GM21381 (cell line): ENCODE measurements around the gene IPO13.

Source experiments
- ATAC-seq: cut with Tn5 transposase; IDR thresholded peaks from one replicate; pipeline ENCODE4 v1.9.1; 2021; ENCODE audit warnings: mild to moderate bottlenecking, moderate library complexity; ENCODE audit not compliant: unreplicated experiment

IPO13 gene

DNA sequence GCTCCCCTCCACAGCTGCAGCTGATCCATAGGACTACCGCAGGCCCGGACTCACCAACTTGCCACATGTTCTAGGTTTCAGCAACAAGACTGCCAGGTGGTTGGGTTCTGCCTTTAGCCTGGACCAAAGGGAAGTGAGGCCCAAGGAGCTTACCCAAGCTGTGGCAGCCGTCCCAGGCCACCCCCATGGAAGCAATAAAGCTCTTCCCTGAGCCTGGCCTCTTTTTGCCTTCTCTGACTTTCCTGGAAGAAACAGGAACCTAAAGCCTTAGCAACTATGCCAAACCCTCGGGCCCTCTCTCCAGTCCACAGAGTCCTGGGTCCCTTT, 15.8 kb upstream of the IPO13 start:
- ATAC-seq, result no peak

DNA sequence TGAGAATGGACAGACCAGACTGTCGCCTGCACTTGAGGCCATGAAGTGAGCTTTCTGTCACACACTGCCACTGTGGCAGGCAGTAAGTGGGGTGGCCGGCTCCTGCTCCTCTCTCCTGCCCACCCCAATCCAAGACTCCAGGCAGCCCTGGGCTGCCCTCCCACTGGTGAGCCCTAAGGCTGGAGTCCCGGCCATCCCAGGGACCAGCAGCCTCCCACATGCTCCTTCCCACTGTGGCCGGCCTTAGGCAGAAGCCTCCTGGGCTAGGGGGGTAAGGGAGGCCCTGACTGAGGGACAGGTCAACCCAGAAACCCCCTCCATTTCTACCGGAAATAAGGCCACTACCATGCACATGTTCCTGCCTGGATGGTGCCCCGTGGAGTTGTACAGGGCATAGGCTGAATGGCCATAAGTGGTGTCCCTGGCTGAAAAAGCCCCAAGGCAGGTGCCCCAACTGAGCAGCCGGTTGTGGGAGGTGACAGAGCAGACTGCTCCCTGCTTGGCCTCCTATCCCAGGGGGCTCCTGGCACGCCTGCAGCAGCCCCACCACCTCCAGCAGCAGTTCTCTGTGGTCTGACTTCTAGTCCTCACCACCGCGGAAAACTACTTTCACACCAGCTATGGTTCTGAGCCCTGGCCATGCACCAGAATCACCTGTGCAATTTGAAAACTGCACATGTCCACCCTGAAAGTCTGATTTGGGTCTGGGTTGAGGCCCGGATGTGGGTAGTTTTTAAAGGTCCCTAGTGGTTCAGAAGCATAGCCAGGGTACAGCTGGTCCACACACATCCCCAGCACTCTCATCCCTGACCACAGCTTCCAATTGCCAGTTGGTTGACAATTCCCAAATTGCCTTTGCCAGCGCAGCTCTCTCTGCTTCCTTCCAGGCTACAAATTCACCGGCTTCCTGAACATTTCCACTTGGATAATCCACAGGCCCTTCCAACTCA, 14.8 kb upstream of the IPO13 start:
- ATAC-seq, result no peak

DNA sequence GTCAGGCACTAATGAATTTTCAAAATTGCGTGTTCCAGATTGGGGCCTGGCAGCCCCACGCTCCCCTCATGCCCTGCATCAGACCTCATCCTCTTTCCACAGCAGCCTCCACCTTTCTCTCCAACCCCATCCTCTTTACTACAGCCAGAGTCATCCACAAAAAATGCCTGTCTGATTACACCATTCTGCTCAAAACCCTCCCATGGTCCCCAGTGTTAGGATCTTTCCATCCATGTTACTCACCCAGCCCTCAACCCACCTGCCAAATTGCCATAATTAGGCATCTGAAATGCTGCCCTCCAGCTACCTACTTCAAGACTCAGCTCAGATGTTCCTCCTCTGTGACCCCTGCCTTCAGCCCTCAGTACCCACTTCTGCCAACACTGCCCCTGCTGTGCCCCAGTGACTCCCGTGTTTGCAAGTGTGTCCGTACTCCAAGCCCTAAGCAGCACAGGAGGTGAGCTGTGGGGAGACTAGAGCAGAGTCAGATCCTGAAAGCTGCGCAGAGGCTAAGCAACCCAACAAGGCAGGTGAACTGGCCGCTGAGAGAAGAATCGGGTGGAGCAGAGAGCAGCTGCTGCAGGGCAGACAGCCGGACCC, 13.9 kb upstream of the IPO13 start:
- ATAC-seq, result no peak

DNA sequence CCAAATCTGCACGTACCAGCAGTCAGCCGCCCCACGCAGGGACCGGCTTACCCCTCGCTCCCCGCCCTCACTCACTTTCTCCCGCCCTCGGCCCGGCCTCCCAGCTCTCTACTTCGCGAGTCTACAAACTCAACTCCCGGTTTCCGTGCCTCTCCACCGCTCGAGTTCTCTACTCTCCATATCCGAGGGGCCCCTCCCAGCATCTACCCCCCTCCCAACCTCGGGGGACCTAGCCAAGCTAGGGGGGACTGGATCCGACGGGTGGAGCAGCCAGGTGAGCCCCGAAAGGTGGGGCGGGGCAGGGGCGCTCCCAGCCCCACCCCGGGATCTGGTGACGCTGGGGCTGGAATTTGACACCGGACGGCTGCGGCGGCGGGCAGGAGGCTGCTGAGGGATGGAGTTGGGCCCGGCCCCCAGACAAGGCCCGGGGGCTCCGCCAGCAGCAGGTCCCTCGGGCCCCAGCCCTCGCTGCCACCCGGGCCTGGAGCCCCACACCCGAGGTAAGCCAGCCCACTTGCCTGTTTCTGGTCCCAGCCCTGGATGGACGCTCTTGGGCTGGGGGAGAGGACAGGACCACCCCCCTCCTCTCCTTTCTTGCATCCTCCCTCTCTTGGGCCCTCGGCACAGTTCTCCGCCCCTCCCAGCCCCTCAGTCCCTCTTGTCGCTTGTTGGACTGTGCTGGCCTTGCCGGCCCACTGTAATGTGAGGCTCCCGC, 13.2 kb upstream of the IPO13 start, which contains the start of gene ARTN:
Gene ARTN, plus strand, starts transcription at position 416 of the 715 bp plus-strand sequence. CDS start 1,856 bp downstream, outside the sequence.
- no peak for ATAC-seq

DNA sequence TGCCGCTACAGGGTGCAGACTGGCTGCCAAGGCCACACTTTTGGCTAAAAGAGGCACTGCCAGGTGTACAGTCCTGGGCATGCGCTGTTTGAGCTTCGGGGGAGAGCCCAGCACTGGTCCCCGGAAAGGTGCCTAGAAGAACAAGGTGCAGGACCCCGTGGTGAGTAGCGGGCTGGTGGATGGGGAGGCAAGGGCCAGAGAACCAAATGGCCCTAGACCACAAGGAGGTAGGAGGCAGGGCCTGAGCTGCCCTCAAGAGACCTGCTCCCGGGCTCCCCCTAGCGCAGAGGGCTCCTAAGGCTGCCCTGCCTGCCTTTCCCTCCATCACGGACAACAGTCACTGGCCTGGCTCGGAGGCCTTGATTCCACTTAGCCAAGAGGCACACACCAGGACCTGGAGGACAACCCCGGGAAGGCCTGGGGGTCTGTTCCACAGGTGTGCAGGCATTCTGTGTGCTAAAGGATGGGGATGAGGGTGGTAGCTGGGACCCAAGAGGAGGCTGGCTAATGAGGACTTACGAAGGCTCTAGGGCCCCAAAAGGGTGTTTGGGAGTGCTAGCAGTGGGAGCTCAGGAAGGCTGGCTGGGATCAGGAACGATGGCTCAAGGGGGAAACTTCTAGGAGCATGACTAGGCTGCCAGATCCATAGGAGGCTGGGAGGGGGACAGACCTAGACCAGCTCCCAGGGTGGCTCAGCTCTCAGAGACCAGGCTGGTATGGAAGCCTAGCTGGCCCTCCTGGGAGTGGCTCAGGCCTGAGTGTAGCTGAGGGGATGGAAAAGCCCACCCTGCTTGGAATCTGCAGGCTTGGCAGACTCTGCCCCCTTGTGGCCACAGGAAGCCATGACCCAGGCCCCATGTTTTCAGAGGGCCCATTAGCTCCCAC, 12.4 kb upstream of the IPO13 start:
- no peak for ATAC-seq

DNA sequence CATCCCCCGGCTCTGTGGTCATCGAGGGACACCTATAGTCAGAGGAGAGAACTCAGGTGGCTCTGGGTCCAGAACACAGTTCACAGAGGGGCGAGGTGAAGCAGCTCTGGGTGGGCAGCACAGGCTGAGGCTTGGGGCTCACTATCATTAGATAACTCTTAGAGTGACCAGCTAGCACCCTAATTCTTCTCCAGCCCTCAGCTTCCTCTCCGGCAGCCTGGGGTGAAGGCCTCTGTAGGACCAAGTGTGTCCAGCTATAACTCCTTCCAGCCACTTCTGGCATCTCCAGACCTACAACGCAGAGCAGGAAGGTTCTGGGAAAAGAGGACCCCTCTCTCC, 11.8 kb upstream of the IPO13 start:
- no peak for ATAC-seq

DNA sequence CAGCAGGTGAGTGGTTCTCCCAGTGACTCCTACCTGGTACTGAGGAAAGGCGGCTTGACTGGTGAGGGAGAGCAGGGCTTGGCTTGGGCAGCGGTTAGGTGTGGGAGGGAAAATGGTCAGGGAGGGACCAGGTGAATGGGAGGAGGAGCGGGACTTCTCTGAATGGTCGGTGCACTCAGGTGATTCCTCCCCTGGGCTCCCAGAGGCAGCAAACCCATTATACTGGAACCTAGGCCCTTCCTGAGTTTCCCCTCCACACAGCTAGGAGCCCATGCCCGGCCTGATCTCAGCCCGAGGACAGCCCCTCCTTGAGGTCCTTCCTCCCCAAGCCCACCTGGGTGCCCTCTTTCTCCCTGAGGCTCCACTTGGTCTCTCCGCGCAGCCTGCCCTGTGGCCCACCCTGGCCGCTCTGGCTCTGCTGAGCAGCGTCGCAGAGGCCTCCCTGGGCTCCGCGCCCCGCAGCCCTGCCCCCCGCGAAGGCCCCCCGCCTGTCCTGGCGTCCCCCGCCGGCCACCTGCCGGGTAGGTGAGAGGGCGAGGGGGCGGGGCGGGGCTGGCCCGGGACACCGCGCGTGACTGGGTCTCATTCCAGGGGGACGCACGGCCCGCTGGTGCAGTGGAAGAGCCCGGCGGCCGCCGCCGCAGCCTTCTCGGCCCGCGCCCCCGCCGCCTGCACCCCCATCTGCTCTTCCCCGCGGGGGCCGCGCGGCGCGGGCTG, 10.9 kb upstream of the IPO13 start:
- no peak for ATAC-seq

DNA sequence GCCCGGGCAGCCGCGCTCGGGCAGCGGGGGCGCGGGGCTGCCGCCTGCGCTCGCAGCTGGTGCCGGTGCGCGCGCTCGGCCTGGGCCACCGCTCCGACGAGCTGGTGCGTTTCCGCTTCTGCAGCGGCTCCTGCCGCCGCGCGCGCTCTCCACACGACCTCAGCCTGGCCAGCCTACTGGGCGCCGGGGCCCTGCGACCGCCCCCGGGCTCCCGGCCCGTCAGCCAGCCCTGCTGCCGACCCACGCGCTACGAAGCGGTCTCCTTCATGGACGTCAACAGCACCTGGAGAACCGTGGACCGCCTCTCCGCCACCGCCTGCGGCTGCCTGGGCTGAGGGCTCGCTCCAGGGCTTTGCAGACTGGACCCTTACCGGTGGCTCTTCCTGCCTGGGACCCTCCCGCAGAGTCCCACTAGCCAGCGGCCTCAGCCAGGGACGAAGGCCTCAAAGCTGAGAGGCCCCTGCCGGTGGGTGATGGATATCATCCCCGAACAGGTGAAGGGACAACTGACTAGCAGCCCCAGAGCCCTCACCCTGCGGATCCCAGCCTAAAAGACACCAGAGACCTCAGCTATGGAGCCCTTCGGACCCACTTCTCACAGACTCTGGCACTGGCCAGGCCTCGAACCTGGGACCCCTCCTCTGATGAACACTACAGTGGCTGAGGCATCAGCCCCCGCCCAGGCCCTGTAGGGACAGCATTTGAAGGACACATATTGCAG, 10.2 kb upstream of the IPO13 start:
- no peak for ATAC-seq

DNA sequence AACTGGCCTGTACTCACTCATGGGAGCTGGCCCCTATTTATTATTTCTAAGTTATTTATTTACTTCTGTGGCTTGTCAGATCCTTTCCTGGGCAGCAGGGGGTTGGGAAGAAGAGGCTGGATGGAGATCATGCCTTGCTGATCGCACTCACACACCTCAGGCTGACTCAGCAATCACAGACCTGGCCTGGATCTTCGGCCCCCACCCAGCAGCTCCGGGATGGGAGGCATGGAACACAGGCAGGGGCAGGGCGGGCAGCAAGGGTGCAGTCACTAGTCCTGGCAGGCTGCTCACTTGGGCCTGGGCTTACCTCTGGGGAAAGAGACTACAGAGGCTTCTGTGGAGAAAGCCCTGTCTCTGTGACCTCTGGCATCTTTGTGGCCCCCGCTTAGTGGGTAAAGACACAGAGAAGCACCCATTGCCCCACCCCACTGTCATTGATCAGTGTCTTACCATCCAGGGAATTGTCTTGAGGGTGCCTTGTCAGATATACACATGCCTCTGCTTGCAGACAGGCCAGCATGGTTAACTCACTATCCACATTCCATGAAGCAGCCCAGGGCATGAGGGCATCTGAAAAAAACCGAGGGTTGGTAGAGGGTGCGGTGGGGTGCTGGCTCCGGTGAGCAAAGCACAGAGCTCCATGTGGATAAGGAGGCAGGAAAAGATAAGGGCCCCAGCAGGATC, 9.4 kb upstream of the IPO13 start:
- no peak for ATAC-seq

DNA sequence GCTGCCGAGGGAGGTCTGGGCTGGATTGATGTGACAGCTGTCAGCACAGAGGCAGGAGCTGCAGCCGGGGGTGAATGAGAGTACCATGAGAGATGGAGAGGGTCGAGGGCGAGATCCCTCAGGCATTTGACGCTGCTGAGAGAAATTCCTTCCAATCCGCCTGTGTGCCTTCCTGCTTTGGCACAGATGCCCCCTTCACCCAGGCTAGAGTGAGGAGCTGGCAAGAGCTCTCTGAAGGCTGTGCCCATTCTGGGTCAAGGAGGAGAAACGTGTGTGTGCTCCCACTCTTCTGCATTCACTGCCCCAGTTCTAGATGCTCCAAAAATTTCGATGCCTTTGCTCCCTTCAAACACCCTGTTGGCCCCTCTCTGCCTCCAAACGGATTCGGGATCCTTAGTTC, 8.4 kb upstream of the IPO13 start:
- no peak for ATAC-seq

DNA sequence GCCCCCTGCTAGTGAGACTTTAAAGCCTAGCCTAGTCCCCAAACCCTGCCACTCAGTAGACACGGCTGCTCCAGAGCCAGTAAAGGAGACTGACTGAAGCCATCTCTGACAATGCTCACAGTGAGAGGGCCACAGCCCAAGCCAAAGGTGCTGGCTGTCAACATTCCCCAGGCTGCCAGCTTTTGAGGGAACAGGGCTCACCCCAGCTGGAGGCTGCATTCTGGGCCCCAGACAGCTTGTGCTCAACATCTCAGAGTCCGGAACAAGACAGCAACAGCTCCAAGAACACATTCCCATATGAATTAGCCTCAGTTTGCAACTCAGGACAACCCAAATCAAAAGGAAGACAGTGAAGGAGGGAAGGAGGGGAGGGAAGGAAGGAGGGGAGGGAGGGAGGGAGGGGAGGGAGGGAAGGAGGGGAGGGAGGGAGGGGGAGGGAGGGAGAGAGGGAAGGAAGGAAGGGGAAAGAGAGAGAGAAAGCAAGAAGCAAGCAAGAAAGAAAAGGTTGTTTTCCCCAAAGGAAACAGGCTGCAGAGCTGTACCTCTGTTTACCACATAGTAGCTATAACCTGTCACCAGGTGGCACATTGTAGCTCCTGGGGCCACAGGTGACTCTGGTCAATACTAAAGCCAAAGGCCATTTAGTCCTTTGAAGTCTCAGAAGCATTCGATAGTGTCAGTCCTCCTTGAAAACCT, 7.7 kb upstream of the IPO13 start:
- ATAC-seq, result no peak

DNA sequence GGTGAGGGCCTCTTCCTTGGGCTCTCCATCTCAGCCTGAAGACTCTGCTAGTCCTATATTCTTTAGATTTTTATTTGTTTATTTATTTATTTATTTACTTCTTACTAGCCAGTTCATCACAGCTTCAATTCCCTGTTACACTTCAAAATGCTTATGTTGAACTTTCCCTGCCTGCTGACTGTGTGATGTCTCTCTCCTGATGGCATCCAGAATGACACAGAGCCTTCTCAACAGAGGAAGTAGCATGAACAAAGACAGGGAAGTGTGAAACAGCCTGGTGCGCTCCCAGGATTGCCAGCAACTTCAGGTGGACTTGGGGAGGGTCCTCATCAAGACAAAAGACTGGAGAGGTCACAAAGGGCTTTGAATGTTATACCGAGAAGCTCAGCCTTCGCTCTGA, 4.3 kb upstream of the IPO13 start:
- ATAC-seq, result no peak

DNA sequence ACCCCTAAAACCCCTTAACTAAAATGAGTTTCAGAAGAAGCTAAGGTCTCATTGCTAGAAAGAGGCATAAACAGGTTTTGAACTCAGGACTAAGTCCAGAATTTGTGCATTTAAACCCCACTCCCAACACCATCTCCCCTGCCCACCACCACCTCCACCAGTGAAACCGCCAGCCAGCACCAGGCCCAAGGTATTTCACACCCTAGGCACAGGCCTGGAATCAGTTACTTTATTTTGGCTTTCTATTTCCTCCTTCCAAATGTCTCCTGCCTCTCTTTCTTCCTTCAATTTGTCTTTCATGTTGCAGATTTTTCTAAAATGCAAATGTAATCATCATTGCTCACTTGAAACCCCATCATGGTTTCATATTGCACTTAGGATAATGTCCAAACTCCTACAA, 1.9 kb upstream of the IPO13 start:
- ATAC-seq, result no peak

DNA sequence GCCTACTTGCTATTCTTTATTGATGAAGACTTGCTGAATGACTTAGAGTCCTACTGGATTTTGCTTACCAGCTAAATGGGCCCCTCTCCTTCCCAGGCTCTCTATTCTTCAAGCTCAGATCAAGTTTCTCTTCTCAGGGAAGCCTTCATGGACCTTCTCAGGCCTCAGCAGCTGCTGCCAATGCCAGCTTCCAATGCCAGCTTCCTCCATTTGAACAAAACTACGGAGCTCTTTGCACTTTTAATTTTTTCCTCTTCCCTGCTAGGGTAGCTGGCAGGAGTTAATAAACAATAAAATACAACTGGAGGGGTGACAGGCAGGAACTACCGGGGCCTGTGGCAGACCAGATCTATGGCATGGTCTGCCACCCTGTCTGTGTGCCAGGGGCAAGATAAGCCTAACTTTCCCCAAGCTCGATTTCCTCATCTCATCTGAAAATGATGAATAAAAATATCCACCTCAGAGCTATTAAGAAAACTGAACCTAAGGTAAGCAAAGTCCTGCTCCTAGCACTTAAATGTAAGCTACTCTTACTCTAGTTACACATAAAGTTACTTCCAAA, 995 bp upstream of the IPO13 start:
- no peak for ATAC-seq

DNA sequence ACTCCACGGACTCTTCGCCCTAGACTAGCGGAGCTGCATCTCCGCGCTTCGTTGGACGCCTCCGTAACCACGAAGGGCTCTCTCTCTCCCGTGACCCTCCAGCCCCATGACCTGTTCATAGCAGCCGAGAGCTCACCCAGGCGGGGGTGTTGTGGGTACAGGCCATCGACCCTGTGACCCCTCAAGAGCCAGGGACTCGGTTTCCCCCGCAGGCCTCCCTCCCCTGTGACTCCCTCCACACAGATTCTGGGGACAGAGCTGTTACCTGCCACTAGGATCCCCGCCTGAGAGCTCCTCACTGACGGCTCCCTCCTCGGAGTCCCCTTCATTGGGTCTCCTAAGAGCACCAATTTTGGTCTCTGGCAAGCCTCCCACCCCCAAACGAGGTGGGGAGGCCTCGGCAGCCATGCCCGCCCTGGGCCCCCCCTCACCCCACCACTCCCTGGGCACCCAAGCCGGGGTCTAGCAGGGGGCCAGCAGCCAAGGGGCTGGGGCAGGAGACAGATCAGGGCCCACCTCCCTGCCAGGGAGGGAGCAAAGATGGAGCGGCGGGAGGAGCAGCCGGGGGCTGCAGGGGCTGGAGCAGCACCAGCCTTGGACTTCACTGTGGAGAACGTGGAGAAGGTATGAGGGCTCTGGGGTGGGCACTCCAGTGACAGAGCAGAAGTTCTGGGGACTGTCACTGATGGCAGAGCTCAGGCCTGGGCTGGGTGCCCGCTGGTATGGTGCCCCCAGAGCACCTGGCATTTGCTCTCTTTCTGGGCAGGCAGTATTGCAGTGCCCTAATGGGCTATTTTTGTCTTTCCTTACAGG, 517 bp downstream of the IPO13 start:
- no peak for ATAC-seq

DNA sequence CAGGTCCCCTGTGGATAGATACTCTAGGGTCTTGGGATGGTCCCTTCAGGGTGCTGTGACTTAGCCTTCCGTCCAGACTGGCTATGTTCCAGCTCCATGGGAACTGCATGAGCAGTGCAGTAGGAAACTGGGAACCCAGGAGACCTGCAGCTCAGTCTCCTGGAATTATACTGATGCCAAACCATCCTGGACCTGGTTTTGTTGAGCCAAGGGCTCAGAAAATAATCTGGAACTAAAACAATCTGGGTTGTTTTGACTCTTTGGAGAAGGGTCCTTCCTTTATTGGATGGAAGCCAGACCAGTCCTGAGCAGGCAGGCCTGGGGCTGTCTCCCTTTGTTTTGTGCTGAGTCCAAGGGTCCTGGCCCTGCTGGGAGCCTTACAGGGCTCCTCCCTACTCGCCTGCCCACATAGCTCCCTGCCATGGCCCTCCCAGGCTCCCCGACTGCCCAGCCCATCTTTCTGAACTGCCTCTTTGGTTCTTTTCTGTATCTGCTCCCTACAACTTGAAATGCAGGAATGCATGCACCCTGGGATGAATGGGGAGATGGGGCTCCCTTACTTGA, 1.2 kb downstream of the IPO13 start:
- no peak for ATAC-seq

DNA sequence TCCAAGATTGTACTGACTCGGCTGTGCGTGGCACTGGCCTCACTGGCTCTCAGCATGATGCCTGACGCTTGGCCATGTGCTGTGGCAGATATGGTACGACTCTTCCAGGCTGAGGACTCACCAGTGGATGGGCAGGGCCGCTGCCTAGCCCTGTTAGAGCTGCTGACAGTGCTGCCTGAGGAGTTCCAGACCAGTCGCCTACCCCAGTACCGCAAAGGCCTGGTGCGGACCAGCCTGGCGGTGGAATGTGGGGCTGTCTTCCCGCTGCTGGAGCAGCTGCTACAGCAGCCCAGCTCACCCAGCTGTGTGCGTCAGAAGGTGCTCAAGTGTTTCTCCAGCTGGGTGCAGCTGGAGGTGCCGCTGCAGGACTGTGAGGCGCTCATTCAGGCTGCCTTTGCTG, 2.9 kb downstream of the IPO13 start:
- no peak for ATAC-seq
